K562 (cell line): Measurements from ENCODE around the gene ZG16B.

Experiments
- ATF3 ChIP-seq, 2 experiments: fragments of 450-650 bp in 1 of 2; sonication (generic) in 1 of 2; formaldehyde crosslinking in 1 of 2; IDR thresholded peaks in 1 of 2; conservative IDR thresholded peaks in 1 of 2; 2 replicates each; pipeline versions ENCODE4 v1.6.1 to v1.8.1; 2016 to 2023; ENCODE audit warnings: mild to moderate bottlenecking in 2 of 2, moderate library complexity in 2 of 2, inconsistent platforms in 1 of 2, missing genetic modification reagents in 1 of 2
- CTCF ChIP-seq, 3 experiments: IDR thresholded peaks in 2 of 3; conservative IDR thresholded peaks in 1 of 3; 2 replicates each; pipeline ENCODE4 v1.5.1; 2011 to 2012; ENCODE audit warnings: low read length in 3 of 3, mild to moderate bottlenecking in 3 of 3, control low read depth in 2 of 3, improper control_type of control experiment in 1 of 3, inconsistent platforms in 1 of 3, low read depth in 1 of 3, mixed read lengths in 1 of 3, moderate library complexity in 1 of 3; ENCODE audit not compliant: insufficient read depth in 2 of 3
- RCOR1 ChIP-seq, 2 experiments: IDR thresholded peaks; 2 replicates each; pipeline ENCODE4 v1.6.1; 2012; ENCODE audit warnings: low read depth in 2 of 2, low read length in 2 of 2, borderline replicate concordance in 1 of 2, improper control_type of control experiment in 1 of 2
- SMC3 ChIP-seq: conservative IDR thresholded peaks from 2 replicates; pipeline ENCODE4 v1.6.1; 2011; ENCODE audit warnings: low read depth, low read length, improper control_type of control experiment; ENCODE audit not compliant: insufficient read depth
- TBP ChIP-seq: optimal IDR thresholded peaks from 2 replicates; pipeline ENCODE3; 2011; ENCODE audit warnings: low read depth, low read length, improper control_type of control experiment
- YY1 ChIP-seq, 3 experiments: IDR thresholded peaks; 2 replicates each; pipeline ENCODE4 v1.6.1; 2011; ENCODE audit warnings: low read length in 2 of 3, mild to moderate bottlenecking in 2 of 3, moderate library complexity in 2 of 3, borderline replicate concordance in 1 of 3, control low read depth in 1 of 3, low read depth in 1 of 3; ENCODE audit not compliant: insufficient read depth in 3 of 3, insufficient replicate concordance in 2 of 3, control insufficient read depth in 1 of 3, insufficient read length in 1 of 3; ENCODE audit errors: extremely low read depth in 1 of 3

GRCh38 chr16:2843526-2843925 is 13.4 kb downstream of the ZG16B start:
- TF ChIP-seq CTCF (IDR thresholded peaks at IDR 0.05 in 2 of 3, conservative IDR thresholded peaks at IDR 0.05 in 1 of 3; ENCODE audit: insufficient read depth in 2 of 3, low read depth in 1 of 3, low read length in 3 of 3) (no peak), TBP (no peak), ATF3 (IDR thresholded peaks at IDR 0.05) (no peak), ATF3 (CRISPR knock-in tag; conservative IDR thresholded peaks at IDR 0.05) (no peak), YY1 (IDR thresholded peaks at IDR 0.05; ENCODE audit: borderline replicate concordance in 1 of 3, control insufficient read depth in 1 of 3, extremely low read depth in 1 of 3, insufficient read depth in 3 of 3, insufficient read length in 1 of 3, insufficient replicate concordance in 2 of 3, low read depth in 1 of 3, low read length in 2 of 3) (no peak), SMC3 (no peak), RCOR1 (IDR thresholded peaks at IDR 0.05; ENCODE audit: borderline replicate concordance in 1 of 2, low read depth in 2 of 2, low read length in 2 of 2) (no peak)
